H1 (cell line): ENCODE measurements around the gene ANXA3. TPM values are rescaled to one million over a fixed set of nuclear protein-coding genes. Genes with fewer than 3 reads are reported as not detected.

Source experiments
- CTCF ChIA-PET: fragments of 300-600 bp; sonication (Branson Sonifier 250); formaldehyde crosslinking; loops from one replicate; lab custom pipeline; 2021; ENCODE audit not compliant: partially characterized antibody; lab: Charles Lee
- POLR2A ChIA-PET: fragments of 300-600 bp; sonication (Branson Sonifier 250); formaldehyde crosslinking; loops from one replicate; lab custom pipeline; 2021; ENCODE audit warnings: inconsistent platforms; ENCODE audit not compliant: partially characterized antibody; lab: Charles Lee
- DNase-seq, 2 experiments: peaks; one replicate each; pipeline versions ENCODE4 v3.0.0 to v3.0.0-alpha.2; 2010 to 2022; ENCODE audit warnings: low spot score in 2 of 2, low read depth in 1 of 2, mixed read lengths in 1 of 2
- FAIRE-seq: peaks from 2 replicates; lab custom pipeline; 2011; peaks lifted over from hg19 to GRCh38; lab: Jason Lieb, UNC
- H2AFZ ChIP-seq: 2 replicates; pipeline ENCODE4 v1.8.1; 2012; ENCODE audit warnings: low read length, inconsistent platforms
- H2AK5ac ChIP-seq: 2 replicates; pipeline ENCODE4 v1.6.1; 2013; ENCODE audit warnings: low read depth, low read length
- H2BK120ac ChIP-seq: replicated peaks from 2 replicates; pipeline ENCODE3; 2013; ENCODE audit warnings: low read depth, low read length, inconsistent platforms
- H2BK12ac ChIP-seq: 2 replicates; pipeline ENCODE4 v1.6.1; 2013; ENCODE audit warnings: low read depth, low read length
- H2BK15ac ChIP-seq: 2 replicates; pipeline ENCODE4 v1.6.1; 2013; ENCODE audit warnings: low read length
- H2BK20ac ChIP-seq: 2 replicates; pipeline ENCODE4 v1.6.1; 2013; ENCODE audit warnings: low read length
- H2BK5ac ChIP-seq: 2 replicates; pipeline ENCODE4 v1.6.1; 2013; ENCODE audit warnings: low read depth, low read length
- H3K14ac ChIP-seq: 2 replicates; pipeline ENCODE4 v1.6.1; 2013; ENCODE audit warnings: inconsistent platforms; ENCODE audit not compliant: insufficient read length
- H3K18ac ChIP-seq: 2 replicates; pipeline ENCODE4 v1.6.1; 2013; ENCODE audit warnings: low read length; ENCODE audit errors: extremely low read depth
- H3K23ac ChIP-seq: 2 replicates; pipeline ENCODE4 v1.6.1; 2013; ENCODE audit warnings: inconsistent platforms; ENCODE audit not compliant: insufficient read length
- H3K23me2 ChIP-seq: 2 replicates; pipeline ENCODE4 v1.6.1; 2013; ENCODE audit warnings: low read depth, low read length
- H3K27ac ChIP-seq: 2 replicates; pipeline ENCODE4 v1.6.1; 2011; ENCODE audit warnings: low read depth, low read length, inconsistent platforms
- H3K27me3 ChIP-seq, 4 experiments: replicated peaks in 1 of 4; 1 replicate in 1 of 4; 2 replicates in 3 of 4; pipeline versions ENCODE4 v1.6.1 to v1.8.1; 2011 to 2013; ENCODE audit warnings: low read length in 3 of 4, mild to moderate bottlenecking in 3 of 4, inconsistent platforms in 2 of 4, mixed read lengths in 2 of 4, moderate library complexity in 1 of 4; ENCODE audit not compliant: control insufficient read depth in 3 of 4, insufficient read depth in 3 of 4; ENCODE audit errors: extremely low read depth in 1 of 4
- H3K36me3 ChIP-seq, 4 experiments: 2 replicates each; pipeline versions ENCODE4 v1.6.1 to v1.8.1; 2011 to 2013; ENCODE audit warnings: mild to moderate bottlenecking in 4 of 4, low read length in 3 of 4, moderate library complexity in 2 of 4, control low read depth in 1 of 4, inconsistent platforms in 1 of 4; ENCODE audit not compliant: insufficient read depth in 4 of 4, control insufficient read depth in 2 of 4
- H3K4ac ChIP-seq: replicated peaks from 2 replicates; pipeline ENCODE3; 2013; ENCODE audit warnings: low read length, low read depth, mixed read lengths, inconsistent platforms; ENCODE audit not compliant: insufficient read length
- H3K4me1 ChIP-seq, 4 experiments: replicated peaks in 1 of 4; 1 replicate in 1 of 4; 2 replicates in 3 of 4; pipeline versions ENCODE4 v1.6.1 to v1.8.1; 2011 to 2013; ENCODE audit warnings: low read length in 3 of 4, inconsistent platforms in 2 of 4, mixed read lengths in 1 of 4; ENCODE audit not compliant: insufficient read depth in 4 of 4, control insufficient read depth in 3 of 4
- H3K4me2 ChIP-seq, 2 experiments: 2 replicates each; pipeline versions ENCODE4 v1.6.1 to v1.8.1; 2011 to 2013; ENCODE audit warnings: low read depth in 2 of 2, low read length in 2 of 2, control low read depth in 1 of 2, inconsistent platforms in 1 of 2, mild to moderate bottlenecking in 1 of 2; ENCODE audit not compliant: insufficient read depth in 1 of 2
- H3K4me3 ChIP-seq, 4 experiments: fragments of 200-600, 300-600 bp in 1 of 4; sonication (generic), shearing (Covaris generic), sonication (Bioruptor Twin) in 1 of 4; 2 replicates each; pipeline versions ENCODE4 v1.5.1 to v1.8.1; 2011 to 2016; ENCODE audit warnings: low read length in 4 of 4, low read depth in 3 of 4, control low read depth in 2 of 4, inconsistent platforms in 2 of 4, mild to moderate bottlenecking in 2 of 4, mixed read lengths in 1 of 4, moderate library complexity in 1 of 4; ENCODE audit not compliant: insufficient read depth in 2 of 4; ENCODE audit errors: extremely low read depth in 1 of 4
- H3K56ac ChIP-seq: replicated peaks from 2 replicates; pipeline ENCODE3; 2013; ENCODE audit warnings: low read depth, mild to moderate bottlenecking, mixed read lengths, low read length, inconsistent platforms; ENCODE audit not compliant: insufficient read length
- H3K79me1 ChIP-seq: 2 replicates; pipeline ENCODE4 v1.6.1; 2013; ENCODE audit warnings: low read depth, low read length, control low read depth
- H3K79me2 ChIP-seq, 2 experiments: 2 replicates each; pipeline versions ENCODE4 v1.6.1 to v1.8.1; 2012 to 2013; ENCODE audit warnings: low read length in 2 of 2, mild to moderate bottlenecking in 2 of 2, inconsistent platforms in 1 of 2; ENCODE audit not compliant: insufficient read depth in 2 of 2, control insufficient read depth in 1 of 2
- H3K9ac ChIP-seq, 4 experiments: replicated peaks in 1 of 4; 1 replicate in 1 of 4; 2 replicates in 3 of 4; pipeline versions ENCODE4 v1.6.1 to v1.8.1; 2011 to 2013; ENCODE audit warnings: low read depth in 3 of 4, low read length in 3 of 4, control low read depth in 2 of 4, mild to moderate bottlenecking in 2 of 4, moderate library complexity in 2 of 4, inconsistent platforms in 1 of 4; ENCODE audit errors: extremely low read depth in 1 of 4
- H3K9me3 ChIP-seq, 2 experiments: 2 replicates each; pipeline versions ENCODE4 v1.6.1 to v1.8.1; 2012 to 2013; ENCODE audit warnings: mild to moderate bottlenecking in 2 of 2, moderate library complexity in 2 of 2, control low read depth in 1 of 2, inconsistent platforms in 1 of 2, low read depth in 1 of 2, low read length in 1 of 2, mixed read lengths in 1 of 2; ENCODE audit not compliant: insufficient read depth in 2 of 2
- H4K20me1 ChIP-seq, 2 experiments: replicated peaks in 1 of 2; 2 replicates each; pipeline versions ENCODE3 to v1.8.1; 2011 to 2013; ENCODE audit warnings: inconsistent platforms in 2 of 2, low read length in 2 of 2, mild to moderate bottlenecking in 1 of 2; ENCODE audit not compliant: insufficient read depth in 2 of 2, control insufficient read depth in 1 of 2
- H4K5ac ChIP-seq: 2 replicates; pipeline ENCODE4 v1.6.1; 2013; ENCODE audit warnings: low read length, low read depth, mixed read lengths, inconsistent platforms; ENCODE audit not compliant: insufficient read length
- H4K8ac ChIP-seq: 2 replicates; pipeline ENCODE4 v1.8.0; 2013; ENCODE audit warnings: mild to moderate bottlenecking, moderate library complexity, low read length, inconsistent platforms; ENCODE audit not compliant: insufficient read depth; ENCODE audit errors: extremely low read depth
- H4K91ac ChIP-seq: replicated peaks from 2 replicates; pipeline ENCODE3; 2013; ENCODE audit warnings: low read length, mixed read lengths, inconsistent platforms; ENCODE audit not compliant: insufficient read length
- CBX8 ChIP-seq: fragments of 300-800, 300-1000 bp; sonication (generic); IDR thresholded peaks from 2 replicates; pipeline ENCODE4 v1.7.1; 2016; ENCODE audit warnings: low read depth, low read length, borderline replicate concordance
- EZH2 ChIP-seq: fragments of 200-600 bp; sonication (generic); IDR thresholded peaks from 2 replicates; pipeline ENCODE4 v1.7.1; 2012; ENCODE audit warnings: low read depth, mild to moderate bottlenecking, moderate library complexity, low read length, inconsistent platforms; ENCODE audit not compliant: severe bottlenecking
- KDM5A ChIP-seq: fragments of 200-600 bp; IDR thresholded peaks from 2 replicates; pipeline ENCODE4 v1.7.1; 2012; ENCODE audit warnings: mild to moderate bottlenecking, low read length, inconsistent platforms, mixed read lengths
- PHF8 ChIP-seq: fragments of 200-600 bp; sonication (generic); conservative IDR thresholded peaks from 2 replicates; pipeline ENCODE4 v1.7.1; 2012; ENCODE audit warnings: low read depth, mild to moderate bottlenecking, inconsistent platforms, low read length, moderate library complexity
- RFX5 ChIP-seq: IDR thresholded peaks from 2 replicates; pipeline ENCODE4 v1.6.1; 2011; ENCODE audit warnings: low read depth, low read length, improper control_type of control experiment, borderline replicate concordance
- SAP30 ChIP-seq: fragments of 300-600 bp; sonication (generic); IDR thresholded peaks from 2 replicates; pipeline ENCODE4 v1.7.1; 2012; ENCODE audit warnings: low read length, moderate library complexity, mild to moderate bottlenecking, inconsistent platforms; ENCODE audit not compliant: insufficient read depth, insufficient replicate concordance
- SIN3A ChIP-seq, 2 experiments: IDR thresholded peaks in 1 of 2; conservative IDR thresholded peaks in 1 of 2; 2 replicates each; pipeline ENCODE4 v1.6.1; 2011 to 2012; ENCODE audit warnings: low read length in 2 of 2, improper control_type of control experiment in 1 of 2, low read depth in 1 of 2, mild to moderate bottlenecking in 1 of 2
- SIRT6 ChIP-seq: IDR thresholded peaks from one replicate; pipeline ENCODE4 v1.7.1; 2012; ENCODE audit warnings: low read length, inconsistent platforms
- SIX5 ChIP-seq: IDR thresholded peaks from 2 replicates; pipeline ENCODE4 v1.6.1; 2011; ENCODE audit warnings: mild to moderate bottlenecking, low read depth, low read length
- TEAD4 ChIP-seq: IDR thresholded peaks from 2 replicates; pipeline ENCODE4 v1.6.1; 2012; ENCODE audit warnings: low read depth, low read length, inconsistent platforms, mixed read lengths
- ZNF274 ChIP-seq: IDR thresholded peaks from 2 replicates; pipeline ENCODE4 v1.7.0; 2012; ENCODE audit warnings: low read length, borderline replicate concordance; ENCODE audit errors: extremely low read depth
- WGBS, 2 experiments: shearing (Covaris generic) in 1 of 2; methylation state at CpG; one replicate each; pipeline versions ENCODE4 v1.1.6 to v1.1.7; 2013 to 2015; ENCODE audit warnings: low lambda C conversion rate in 2 of 2, mixed read lengths in 2 of 2, inconsistent platforms in 1 of 2, low coverage in 1 of 2, missing lambda C conversion rate in 1 of 2; ENCODE audit not compliant: insufficient replicate concordance in 2 of 2, insufficient coverage in 1 of 2, insufficient read length in 1 of 2; ENCODE audit errors: extremely low coverage in 1 of 2, missing lambda C conversion rate in 1 of 2; 5-methylcytosine and 5-hydroxymethylcytosine counted together
- polyA plus RNA-seq, 7 experiments: library from polyadenylated mRNA; depleted of rRNA in 3 of 7; stranded (reverse) in 5 of 7; unstranded in 2 of 7; fragments of >200 nt in 5 of 7; fragments of 200-250 nt in 2 of 7; gene quantifications; 1 replicate in 5 of 7; 2 replicates in 1 of 7; 4 replicates in 1 of 7; pipeline versions ENCODE4 v1.2.1 to v1.2.3, GENCODE V29; 2011 to 2013; ENCODE audit warnings: missing spikeins in 2 of 7, mixed read lengths in 2 of 7
- total RNA-seq: library from RNA; stranded (reverse); fragmentation: NEBNext Ultra II Directional; extraction: Animal tissue kit (Norgen Biotek cat#: 25700); gene quantifications from 2 replicates; pipeline ENCODE4 v1.2.1, GENCODE V29; 2021
- TF ChIP-seq, protein P1 (sequence below): IDR thresholded peaks from 2 replicates; pipeline ENCODE4 v1.6.1; 2011; ENCODE audit warnings: low read depth, mild to moderate bottlenecking, low read length; ENCODE audit not compliant: insufficient read depth

The ANXA3 gene
- total and polyA plus RNA-seq, 2 of the 8 experiments (the other 6 are each of a cell fraction or from before 2014, with no cell fraction given), result 10.3 to 27.3 TPM

DNA sequence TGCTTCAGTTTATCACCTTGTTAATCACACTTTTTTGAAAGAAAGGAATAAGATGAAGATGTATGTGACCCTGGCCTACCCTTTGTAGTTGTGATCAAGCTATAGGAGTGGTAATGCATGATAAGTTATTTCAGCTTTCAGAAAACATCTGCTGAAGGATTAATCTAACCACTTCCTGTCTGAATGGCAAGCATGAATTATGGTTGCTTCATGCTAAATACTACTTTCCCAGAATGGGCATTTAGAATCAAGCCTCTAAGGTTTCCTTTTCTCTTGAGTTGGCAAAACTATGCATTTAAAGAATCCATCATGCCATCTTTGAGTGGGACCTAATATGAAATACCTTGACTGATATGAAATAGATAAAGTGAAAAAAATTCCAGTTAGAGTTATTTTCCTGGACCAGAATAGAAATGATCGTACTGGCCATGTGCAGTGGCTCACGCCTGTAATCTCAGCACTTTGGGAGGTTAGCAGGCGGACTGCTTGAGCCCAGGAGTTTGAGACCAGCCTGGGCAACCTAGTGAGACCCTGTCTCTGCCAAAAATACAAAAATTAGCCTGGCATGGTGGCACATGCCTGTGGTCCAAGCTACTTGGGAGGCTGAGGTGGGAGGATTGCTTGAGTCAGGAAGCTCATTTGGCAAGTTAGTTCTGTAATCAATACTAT lies 59.1 kb downstream of the ANXA3 start:
- H3K9ac ChIP-seq, result no peak overlapping the region
- FAIRE-seq, result no peak
- TF ChIP-seq CBX8 (no peak), PHF8 (no peak), ZNF274 (no peak), EZH2 (no peak), SIN3A (conservative IDR thresholded peaks at IDR 0.05 in 1 of 2, IDR thresholded peaks at IDR 0.05 in 1 of 2; ENCODE audit: low read depth in 1 of 2, low read length in 2 of 2) (no peak), TEAD4 (no peak), SAP30 (no peak), RFX5 (no peak), SIX5 (no peak), KDM5A (no peak), SIRT6 (no peak)
- TF ChIP-seq, protein P1, sequence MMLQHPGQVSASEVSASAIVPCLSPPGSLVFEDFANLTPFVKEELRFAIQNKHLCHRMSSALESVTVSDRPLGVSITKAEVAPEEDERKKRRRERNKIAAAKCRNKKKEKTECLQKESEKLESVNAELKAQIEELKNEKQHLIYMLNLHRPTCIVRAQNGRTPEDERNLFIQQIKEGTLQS, result no peak

More for the DNA sequence above, 59.1 kb downstream of the ANXA3 start:
- POLR2A ChIA-PET, result no interaction called here
- CTCF ChIA-PET, result interaction anchor here (0.6 to 1.8 kb wide), 6 partner anchors 10 to 258 kb away, joined by 3 to 5 read pairs (median 4); no protein-coding TSS in a partner anchor
- Histone ChIP-seq H4K91ac (no peak overlapping the region), H3K27ac (no peak overlapping the region), H2AFZ (no peak overlapping the region), H3K14ac (no peak overlapping the region), H3K79me1 (no peaks in the 10 kb centered on the region), H3K23me2 (no peaks in the 10 kb centered on the region), H3K79me2 (no peaks in the 10 kb centered on the region), H3K4me3 (no peak overlapping the region), H3K23ac (no peak overlapping the region), H2BK15ac (no peak overlapping the region), H2BK5ac (no peak overlapping the region), H3K9me3 (no peaks in the 10 kb centered on the region), H3K4ac (no peak overlapping the region), H2BK12ac (no peak overlapping the region), H3K36me3 (no peaks in the 10 kb centered on the region; a peak in 2 of 8 replicates), H4K8ac (no peak overlapping the region), H4K5ac (no peak overlapping the region), H2AK5ac (no peak overlapping the region), H2BK20ac (no peak overlapping the region), H3K27me3 (no peaks in the 10 kb centered on the region), H3K4me2 (no peak overlapping the region), H3K4me1 (no peaks in the 10 kb centered on the region), H3K18ac (no peak overlapping the region), H4K20me1 (no peaks in the 10 kb centered on the region), H2BK120ac (no peak overlapping the region), H3K56ac (no peak overlapping the region)
- WGBS, 2 experiments, result 97% methylated on average over 3 of the region's 3 CpGs; no CpG with 5 or more reads in 1 of the 2 experiments
- no peak for DNase-seq
